Endothelial cell of umbilical vein (primary cell): Measurements from ENCODE around the gene CDH23. TPM values are rescaled to one million over a fixed set of nuclear protein-coding genes. Genes with fewer than 3 reads are reported as not detected.

Experiments
- BruUV-seq: library from RNA; stranded (reverse); fragments of 400-500 nt; replicated peaks from 2 replicates; lab custom pipeline; 2021; lab: Mats Ljungman, UMichigan
- CTCF ChIA-PET: fragments of 300-600, 350-600 bp; sonication (Branson Sonifier 250); formaldehyde crosslinking; loops from one replicate; lab custom pipeline; 2021; ENCODE audit warnings: antibody characterized with exemption, inconsistent platforms; lab: Charles Lee
- POLR2A ChIA-PET: fragments of 300-600, 350-600 bp; sonication (Branson Sonifier 250); formaldehyde crosslinking; loops from one replicate; lab custom pipeline; 2021; ENCODE audit warnings: antibody characterized with exemption, inconsistent platforms; lab: Charles Lee
- DNase-seq: peaks from one replicate; pipeline ENCODE4 v3.0.0-alpha.2; 2011; ENCODE audit warnings: low read depth, low spot score
- FAIRE-seq: peaks from 2 replicates; lab custom pipeline; 2011; peaks lifted over from hg19 to GRCh38; lab: Jason Lieb, UNC
- H2AFZ ChIP-seq: 2 replicates; pipeline ENCODE4 v1.6.0; 2012; ENCODE audit warnings: low read depth, low read length, control low read depth, inconsistent platforms
- H3K27ac ChIP-seq: 2 replicates; pipeline ENCODE4 v1.5.1; 2011; ENCODE audit warnings: low read depth, mild to moderate bottlenecking, control low read depth, low read length, moderate library complexity; ENCODE audit not compliant: insufficient read depth
- H3K27me3 ChIP-seq, 2 experiments: 2 replicates each; pipeline versions ENCODE4 v1.6.0 to v1.6.1; 2011; ENCODE audit warnings: low read length in 2 of 2, mixed read lengths in 1 of 2; ENCODE audit not compliant: control insufficient read depth in 2 of 2, insufficient read depth in 2 of 2
- H3K36me3 ChIP-seq, 2 experiments: 2 replicates in 1 of 2; 3 replicates in 1 of 2; pipeline ENCODE4 v1.5.1; 2011; ENCODE audit warnings: low read length in 2 of 2, mild to moderate bottlenecking in 1 of 2, moderate library complexity in 1 of 2; ENCODE audit not compliant: control insufficient read depth in 2 of 2, insufficient read depth in 2 of 2; ENCODE audit errors: extremely low read depth in 1 of 2
- H3K4me1 ChIP-seq: 3 replicates; pipeline ENCODE4 v1.5.1; 2011; ENCODE audit warnings: mild to moderate bottlenecking, low read length; ENCODE audit not compliant: control insufficient read depth, insufficient read depth; ENCODE audit errors: extremely low read depth
- H3K4me2 ChIP-seq: 2 replicates; pipeline ENCODE4 v1.6.1; 2011; ENCODE audit warnings: low read length, control low read depth, mixed read lengths; ENCODE audit not compliant: insufficient read depth
- H3K4me3 ChIP-seq, 3 experiments: fragments of 200-600 bp in 1 of 3; sonication (generic), shearing (Covaris generic) in 1 of 3; replicated peaks in 1 of 3; 2 replicates each; pipeline ENCODE4 v1.5.1; 2011 to 2016; ENCODE audit warnings: control low read depth in 3 of 3, low read length in 3 of 3, mild to moderate bottlenecking in 2 of 3, inconsistent platforms in 1 of 3, low read depth in 1 of 3, moderate library complexity in 1 of 3; ENCODE audit not compliant: insufficient read depth in 1 of 3
- H3K79me2 ChIP-seq: 2 replicates; pipeline ENCODE4 v1.6.0; 2012; ENCODE audit warnings: low read length, inconsistent platforms; ENCODE audit not compliant: control insufficient read depth, insufficient read depth
- H3K9ac ChIP-seq: replicated peaks from 2 replicates; pipeline ENCODE3; 2011; ENCODE audit warnings: low read length, control low read depth; ENCODE audit not compliant: insufficient read depth; ENCODE audit errors: extremely low read depth
- H3K9me1 ChIP-seq: replicated peaks from 3 replicates; pipeline ENCODE4 v1.6.0; 2011; ENCODE audit warnings: mild to moderate bottlenecking, low read length; ENCODE audit not compliant: control insufficient read depth, insufficient read depth; ENCODE audit errors: extremely low read depth
- H3K9me3 ChIP-seq: replicated peaks from 2 replicates; pipeline ENCODE4 v1.5.1; 2012; ENCODE audit warnings: low read length, inconsistent platforms; ENCODE audit not compliant: control insufficient read depth, insufficient read depth
- H4K20me1 ChIP-seq: replicated peaks from 2 replicates; pipeline ENCODE3; 2011; ENCODE audit warnings: mild to moderate bottlenecking, low read length; ENCODE audit not compliant: control insufficient read depth, insufficient read depth; ENCODE audit errors: extremely low read depth
- CTCF ChIP-seq, 2 donors: IDR thresholded peaks; 1 replicate in 1 of 2; 2 replicates in 1 of 2; pipeline ENCODE4 v1.5.1; 2011; ENCODE audit warnings: low read length in 2 of 2, mild to moderate bottlenecking in 2 of 2, moderate library complexity in 2 of 2, control low read depth in 1 of 2, inconsistent platforms in 1 of 2, low read depth in 1 of 2; ENCODE audit not compliant: insufficient read depth in 1 of 2; ENCODE audit errors: extremely low read depth in 1 of 2
- EZH2 ChIP-seq: IDR thresholded peaks from 2 replicates; pipeline ENCODE4 v1.6.1; 2012; ENCODE audit warnings: borderline replicate concordance, low read depth, mild to moderate bottlenecking, moderate library complexity, low read length, inconsistent platforms; ENCODE audit not compliant: severe bottlenecking
- FOS ChIP-seq: IDR thresholded peaks from 2 replicates; pipeline ENCODE4 v1.6.1; 2011; ENCODE audit warnings: mild to moderate bottlenecking, low read length, moderate library complexity, borderline replicate concordance; ENCODE audit not compliant: insufficient read depth
- GATA2 ChIP-seq: IDR thresholded peaks from 2 replicates; pipeline ENCODE4 v1.7.0; 2011; ENCODE audit warnings: low read depth, mild to moderate bottlenecking, moderate library complexity, mixed read lengths, low read length; ENCODE audit not compliant: insufficient read length, insufficient read depth
- JUN ChIP-seq: IDR thresholded peaks from 2 replicates; pipeline ENCODE4 v1.6.1; 2011; ENCODE audit warnings: borderline replicate concordance, low read depth; ENCODE audit not compliant: insufficient read length, insufficient read depth
- MAX ChIP-seq: IDR thresholded peaks from 2 replicates; pipeline ENCODE4 v1.6.1; 2011; ENCODE audit not compliant: insufficient read depth, insufficient read length
- MYC ChIP-seq: IDR thresholded peaks from one replicate; pipeline ENCODE4 v1.6.1; 2011; ENCODE audit warnings: mild to moderate bottlenecking, low read depth, low read length
- POLR2A ChIP-seq: IDR thresholded peaks from 2 replicates; pipeline ENCODE4 v1.6.1; 2012; ENCODE audit warnings: low read depth, mild to moderate bottlenecking, control low read depth, low read length
- POLR2AphosphoS5 ChIP-seq: IDR thresholded peaks from 2 replicates; pipeline ENCODE4 v1.6.1; 2012; ENCODE audit warnings: low read depth, mild to moderate bottlenecking, control low read depth, low read length, moderate library complexity; ENCODE audit not compliant: insufficient read depth
- dilution Hi-C: fragments of 300-500 bp; cut with MboI; formaldehyde crosslinking; loops from one replicate; pipeline ENCODE4 v1.15.0; 2019; ENCODE audit warnings: low sequenced_read_pairs; ENCODE audit not compliant: extremely low pct_ligation_motif_present
- intact Hi-C: fragments of 100-400 bp; cut with micrococcal nuclease; formaldehyde crosslinking; loops from one replicate; pipeline ENCODE4 v1.10.0; 2022
- polyA plus RNA-seq, 4 experiments: library from polyadenylated mRNA; depleted of rRNA in 3 of 4; stranded (reverse) in 3 of 4; unstranded in 1 of 4; fragments of >200 nt; gene quantifications; 2 replicates each; pipeline versions ENCODE4 v1.2.1 to v1.2.3, GENCODE V29; 2011 to 2012; ENCODE audit warnings: missing spikeins in 1 of 4
- total RNA-seq: library from RNA; stranded (reverse); gene quantifications from 2 replicates; pipeline ENCODE4 v1.2.3, GENCODE V29; 2021

CDH23 gene
- total and polyA plus RNA-seq, 2 donors (not counting 3 experiments of a cell fraction or from before 2014, with no cell fraction given), result not detected

- CTCF ChIA-PET, result no interaction called here
- dilution Hi-C loops, result no loop called here
Observed at GRCh38 chr10:71777213-71777985, 380.7 kb downstream of the CDH23 start.

More at GRCh38 chr10:71777213-71777985, 380.7 kb downstream of the CDH23 start:
- no peak overlapping the region for H3K4me2 ChIP-seq
- no peaks in the 10 kb centered on the region for H3K79me2 ChIP-seq
- H3K27me3 ChIP-seq, result no peaks in the 10 kb centered on the region
- no peak overlapping the region for H3K27ac ChIP-seq
- TF ChIP-seq POLR2A, result no peak
- TF ChIP-seq MYC, result no peak
- TF ChIP-seq MAX, result no peak
- TF ChIP-seq POLR2AphosphoS5, result no peak
- no peak for TF ChIP-seq EZH2
- no peak for TF ChIP-seq GATA2
- TF ChIP-seq CTCF (IDR thresholded peaks at IDR 0.05; ENCODE audit: extremely low read depth in 1 of 2, insufficient read depth in 1 of 2, low read depth in 1 of 2, low read length in 2 of 2), result no peak
- no peak for TF ChIP-seq JUN
- no peak for TF ChIP-seq FOS
- H3K9ac ChIP-seq, result no peak overlapping the region
- no peaks in the 10 kb centered on the region for H3K36me3 ChIP-seq
- no peaks in the 10 kb centered on the region for H3K9me3 ChIP-seq
- no peak overlapping the region for H2AFZ ChIP-seq
- POLR2A ChIA-PET, result no interaction called here
- intact Hi-C loops, result no loop called here
- H4K20me1 ChIP-seq, result no peaks in the 10 kb centered on the region
- no peak overlapping the region for H3K4me3 ChIP-seq
- no peaks in the 10 kb centered on the region for H3K9me1 ChIP-seq
- BruUV-seq, result no TSS peak
- FAIRE-seq, result no peak
- DNase-seq, result no peak
- peaks cover 8% of the 10 kb centered on the region for H3K4me1 ChIP-seq
